ENCODE measurements around the gene AMER2. TPM values are rescaled to one million over a fixed set of nuclear protein-coding genes. Genes with fewer than 3 reads are reported as not detected.

Gene AMER2
- total RNA-seq, 1 donor from 2014 or later: 0.31 TPM

DNA sequence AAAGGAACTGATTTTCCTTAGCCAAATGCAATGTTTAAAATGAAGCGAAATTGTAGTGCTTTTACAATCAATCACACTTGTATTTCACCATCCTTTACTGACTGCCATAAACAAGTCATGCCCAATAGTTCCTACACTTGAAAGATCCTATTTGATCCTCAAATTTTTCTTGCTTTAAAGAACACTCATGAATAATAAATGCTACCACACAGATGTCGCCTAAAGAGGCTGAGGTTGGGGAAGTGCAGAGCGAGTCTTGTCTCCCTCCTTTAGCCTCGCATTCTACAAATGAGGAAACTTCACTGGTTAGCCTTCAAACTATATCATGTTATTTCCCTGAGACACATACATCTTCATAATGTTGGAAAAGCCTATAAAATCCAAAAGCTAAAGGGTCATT, 18.7 kb upstream of the AMER2 start:
- TF ChIP-seq, protein P1, sequence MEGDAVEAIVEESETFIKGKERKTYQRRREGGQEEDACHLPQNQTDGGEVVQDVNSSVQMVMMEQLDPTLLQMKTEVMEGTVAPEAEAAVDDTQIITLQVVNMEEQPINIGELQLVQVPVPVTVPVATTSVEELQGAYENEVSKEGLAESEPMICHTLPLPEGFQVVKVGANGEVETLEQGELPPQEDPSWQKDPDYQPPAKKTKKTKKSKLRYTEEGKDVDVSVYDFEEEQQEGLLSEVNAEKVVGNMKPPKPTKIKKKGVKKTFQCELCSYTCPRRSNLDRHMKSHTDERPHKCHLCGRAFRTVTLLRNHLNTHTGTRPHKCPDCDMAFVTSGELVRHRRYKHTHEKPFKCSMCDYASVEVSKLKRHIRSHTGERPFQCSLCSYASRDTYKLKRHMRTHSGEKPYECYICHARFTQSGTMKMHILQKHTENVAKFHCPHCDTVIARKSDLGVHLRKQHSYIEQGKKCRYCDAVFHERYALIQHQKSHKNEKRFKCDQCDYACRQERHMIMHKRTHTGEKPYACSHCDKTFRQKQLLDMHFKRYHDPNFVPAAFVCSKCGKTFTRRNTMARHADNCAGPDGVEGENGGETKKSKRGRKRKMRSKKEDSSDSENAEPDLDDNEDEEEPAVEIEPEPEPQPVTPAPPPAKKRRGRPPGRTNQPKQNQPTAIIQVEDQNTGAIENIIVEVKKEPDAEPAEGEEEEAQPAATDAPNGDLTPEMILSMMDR (conservative IDR thresholded peaks at IDR 0.05): no peak
- Mint-ChIP-seq H3K9me3 (no peaks in the 10 kb centered on the region), H3K4me3 (no peak overlapping the region), H3K27me3 (peaks cover 19% of the 10 kb centered on the region), H3K27ac (no peak overlapping the region), H3K4me1 (ENCODE audit: unreplicated experiment) (no peaks in the 10 kb centered on the region), H3K36me3 (no peaks in the 10 kb centered on the region)
- no peak for DNase-seq (ENCODE audit: extremely low spot score, unreplicated experiment)

- Mint-ChIP-seq H3K27me3 (peaks cover 23% of the 10 kb centered on the region), H3K27ac (no peak overlapping the region), H3K9me3 (no peaks in the 10 kb centered on the region)
Observed at GRCh38 chr13:25190256-25190655, 18.2 kb upstream of the AMER2 start.

DNA sequence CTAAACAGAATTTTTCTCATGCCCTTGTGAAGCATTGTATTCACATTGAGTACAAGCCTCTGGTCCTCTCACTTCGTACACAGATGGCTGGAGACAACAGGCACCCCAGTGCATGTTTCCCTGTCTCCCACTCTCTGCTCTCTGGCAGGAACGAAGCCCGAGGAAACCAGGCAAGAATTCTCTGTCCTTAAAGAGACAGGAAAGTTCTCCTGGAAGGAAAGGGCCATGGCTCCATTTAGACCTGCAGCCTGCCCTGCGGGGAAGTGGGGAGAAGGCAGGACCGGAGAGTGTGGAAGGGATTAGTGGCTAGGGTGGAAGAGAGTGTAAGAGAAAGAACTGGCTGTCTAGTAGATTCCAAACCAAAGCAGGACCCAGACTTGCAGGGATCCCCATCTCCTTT, 15.5 kb upstream of the AMER2 start:
- Mint-ChIP-seq H3K36me3 (no peaks in the 10 kb centered on the region), H3K9me3 (no peaks in the 10 kb centered on the region), H3K4me3 (no peak overlapping the region), H3K4me1 (ENCODE audit: unreplicated experiment) (no peaks in the 10 kb centered on the region), H3K27ac (no peak overlapping the region), H3K27me3 (peaks cover 26% of the 10 kb centered on the region)
- no peak for DNase-seq (ENCODE audit: extremely low spot score, unreplicated experiment)
- TF ChIP-seq, protein P1 (conservative IDR thresholded peaks at IDR 0.05): no peak

More at GRCh38 chr13:25190256-25190655, 18.2 kb upstream of the AMER2 start:
- no peak for DNase-seq (ENCODE audit: extremely low spot score, unreplicated experiment)
- H3K36me3 Mint-ChIP-seq: no peaks in the 10 kb centered on the region
- H3K4me1 Mint-ChIP-seq (ENCODE audit: unreplicated experiment): no peaks in the 10 kb centered on the region
- H3K4me3 Mint-ChIP-seq: no peak overlapping the region
- TF ChIP-seq, protein P1 (conservative IDR thresholded peaks at IDR 0.05): no peak

- H3K27ac Mint-ChIP-seq: no peak overlapping the region
Observed at GRCh38 chr13:25186187-25186586, 14.1 kb upstream of the AMER2 start.

GRCh38 chr13:25181597-25181996, 9.5 kb upstream of the AMER2 start:
- DNase-seq (ENCODE audit: extremely low spot score, unreplicated experiment): no peak
- Mint-ChIP-seq H3K36me3 (no peaks in the 10 kb centered on the region), H3K27me3 (peaks cover 37% of the 10 kb centered on the region), H3K4me3 (no peak overlapping the region), H3K9me3 (no peaks in the 10 kb centered on the region), H3K27ac (no peak overlapping the region), H3K4me1 (ENCODE audit: unreplicated experiment) (peaks cover 11% of the 10 kb centered on the region)
- TF ChIP-seq, protein P1 (conservative IDR thresholded peaks at IDR 0.05): no peak

More at GRCh38 chr13:25186187-25186586, 14.1 kb upstream of the AMER2 start:
- peaks cover 26% of the 10 kb centered on the region for H3K27me3 Mint-ChIP-seq
- TF ChIP-seq, protein P1 (conservative IDR thresholded peaks at IDR 0.05): no peak
- H3K36me3 Mint-ChIP-seq: no peaks in the 10 kb centered on the region
- no peak overlapping the region for H3K4me3 Mint-ChIP-seq
- no peaks in the 10 kb centered on the region for H3K9me3 Mint-ChIP-seq
- DNase-seq (ENCODE audit: extremely low spot score, unreplicated experiment): no peak
- H3K4me1 Mint-ChIP-seq (ENCODE audit: unreplicated experiment): peaks cover 6% of the 10 kb centered on the region

All from type B pancreatic cell (in vitro differentiated cells).